Duodenal mucosa (tissue), 2 donors: ENCODE results near the gene ACTG1.

Source experiments
- H3K27ac ChIP-seq: one replicate; pipeline ENCODE4 v1.7.0; 2013; ENCODE audit warnings: low read depth, low read length
- H3K27me3 ChIP-seq, 2 donors: one replicate each; pipeline ENCODE4 v1.7.0; 2013; ENCODE audit warnings: low read length in 2 of 2, control low read depth in 1 of 2; ENCODE audit not compliant: insufficient read depth in 2 of 2, control insufficient read depth in 1 of 2
- H3K36me3 ChIP-seq, 2 donors: one replicate each; pipeline ENCODE4 v1.7.0; 2013; ENCODE audit warnings: low read length in 2 of 2, control low read depth in 1 of 2; ENCODE audit not compliant: insufficient read depth in 2 of 2, control insufficient read depth in 1 of 2
- H3K4me1 ChIP-seq, 2 donors: one replicate each; pipeline ENCODE4 v1.7.0; 2013; ENCODE audit warnings: low read length in 2 of 2, control low read depth in 1 of 2; ENCODE audit not compliant: insufficient read depth in 2 of 2, control insufficient read depth in 1 of 2
- H3K4me3 ChIP-seq, 2 donors: one replicate each; pipeline ENCODE4 v1.7.0; 2013; ENCODE audit warnings: low read length in 2 of 2, low read depth in 1 of 2
- H3K9ac ChIP-seq, 2 donors: one replicate each; pipeline ENCODE4 v1.7.0; 2013; ENCODE audit warnings: low read length in 2 of 2, low read depth in 1 of 2
- H3K9me3 ChIP-seq, 2 donors: one replicate each; pipeline ENCODE4 v1.7.0; 2013; ENCODE audit warnings: low read length in 2 of 2, control low read depth in 1 of 2; ENCODE audit not compliant: control insufficient read depth in 1 of 2

The ACTG1 gene

GRCh38 chr17:81509972-81510784, 2.4 kb downstream of the ACTG1 start:
- Histone ChIP-seq H3K9me3 (no peaks in the 10 kb centered on the region), H3K36me3 (peaks cover 34 to 36% of the 10 kb centered on the region in 2 donors), H3K9ac (peak overlapping the region; percentile 82 to 99), H3K27ac (peak overlapping the region; percentile 11), H3K4me1 (peaks cover 13 to 26% of the 10 kb centered on the region in 2 donors), H3K4me3 (peak overlapping the region; percentile 82 to 93), H3K27me3 (no peaks in the 10 kb centered on the region)

DNA sequence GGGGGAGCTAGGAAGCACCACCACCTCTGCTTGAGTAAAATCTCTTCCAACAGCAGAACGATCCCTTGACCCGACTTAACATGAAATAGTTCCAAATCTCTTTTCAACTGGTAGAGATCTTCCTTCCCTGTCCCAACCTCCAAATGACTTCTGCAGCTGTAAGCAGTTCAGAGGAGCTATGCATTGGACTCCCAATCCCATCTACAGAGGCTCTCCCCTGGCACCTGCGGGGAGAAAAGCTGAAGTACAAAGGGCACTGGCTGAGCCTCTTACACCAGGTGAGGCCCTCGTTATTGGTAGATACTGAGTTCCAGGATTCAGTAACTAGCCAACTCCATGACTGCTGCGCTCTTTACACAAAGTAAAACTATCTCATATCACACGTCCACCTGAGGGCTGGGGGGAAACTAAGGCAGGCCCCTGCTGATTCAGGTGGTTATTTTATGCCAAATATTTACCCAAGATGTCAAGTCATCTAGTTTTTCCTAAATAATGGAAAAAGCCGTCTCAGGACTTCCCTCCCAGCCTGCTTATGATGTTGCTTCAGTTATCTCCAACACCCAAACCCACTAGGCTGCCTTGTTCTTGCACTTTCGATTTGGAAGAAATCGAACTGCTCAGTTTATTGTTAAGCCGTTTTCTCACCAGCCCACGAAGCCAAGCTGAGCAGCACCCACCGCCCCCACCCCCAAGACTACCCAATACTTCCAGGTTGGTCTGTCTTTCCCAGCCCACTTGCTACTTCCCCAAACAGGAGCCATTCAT, 3.2 kb downstream of the ACTG1 start:
- peaks cover 13 to 26% of the 10 kb centered on the region in 2 donors for H3K4me1 ChIP-seq

DNA sequence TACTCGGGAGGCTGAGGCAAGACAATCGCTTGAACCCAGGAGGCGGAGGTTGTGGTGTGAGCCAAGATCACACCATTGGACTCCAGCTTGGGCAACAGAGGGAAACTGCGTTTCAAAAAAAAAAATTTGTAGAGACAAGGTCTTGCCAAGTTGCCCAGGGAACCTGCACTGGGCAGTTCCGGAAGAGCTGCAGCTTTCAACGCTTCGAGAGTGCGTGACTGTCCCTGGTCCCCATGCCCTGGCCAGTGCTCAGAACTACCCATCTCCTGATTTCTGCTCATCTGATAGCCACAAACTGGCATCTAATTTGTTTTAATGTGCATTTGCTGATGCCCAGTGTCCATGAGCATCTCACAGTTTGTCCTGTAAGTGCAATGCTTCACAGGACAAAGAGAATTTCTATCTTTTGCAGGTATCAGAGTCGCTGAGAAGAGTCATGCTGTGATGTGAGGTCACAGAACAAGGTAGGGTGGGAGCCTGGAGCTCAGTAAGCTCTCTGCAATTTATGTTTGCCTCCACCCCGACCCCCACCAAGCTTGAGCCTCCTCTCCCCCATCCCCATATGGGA, 3.9 kb downstream of the ACTG1 start:
- Histone ChIP-seq H3K9me3 (no peaks in the 10 kb centered on the region), H3K4me3 (peak overlapping the region; percentile 82 to 93), H3K36me3 (peaks cover 34 to 36% of the 10 kb centered on the region in 2 donors), H3K27me3 (no peaks in the 10 kb centered on the region), H3K27ac (no peak overlapping the region), H3K4me1 (peaks cover 13 to 26% of the 10 kb centered on the region in 2 donors), H3K9ac (peak overlapping the region; percentile 82 to 99)

More for the DNA sequence above, 3.2 kb downstream of the ACTG1 start:
- Histone ChIP-seq H3K27me3 (no peaks in the 10 kb centered on the region), H3K27ac (peak overlapping the region; percentile 11), H3K36me3 (peaks cover 34 to 36% of the 10 kb centered on the region in 2 donors), H3K9ac (peak overlapping the region; percentile 82 to 99), H3K4me3 (peak overlapping the region; percentile 82 to 93), H3K9me3 (no peaks in the 10 kb centered on the region)

GRCh38 chr17:81503619-81504018, 9.0 kb downstream of the ACTG1 start:
- Histone ChIP-seq H3K27ac (no peak overlapping the region), H3K9me3 (no peaks in the 10 kb centered on the region), H3K4me3 (no peak overlapping the region), H3K4me1 (peaks cover 0 to 1% of the 10 kb centered on the region in 2 donors), H3K27me3 (no peaks in the 10 kb centered on the region), H3K36me3 (peaks cover 1 to 2% of the 10 kb centered on the region in 2 donors), H3K9ac (no peak overlapping the region)

- Histone ChIP-seq H3K27ac (no peak overlapping the region), H3K4me3 (no peak overlapping the region), H3K9me3 (no peaks in the 10 kb centered on the region), H3K36me3 (no peaks in the 10 kb centered on the region), H3K4me1 (no peaks in the 10 kb centered on the region), H3K9ac (no peak overlapping the region), H3K27me3 (no peaks in the 10 kb centered on the region)
These were observed 10.1 kb downstream of the ACTG1 start for GRCh38 chr17:81502471-81503017.

- no peak overlapping the region for H3K4me3 ChIP-seq
- H3K27ac ChIP-seq: no peak overlapping the region
- H3K36me3 ChIP-seq: no peaks in the 10 kb centered on the region
- no peaks in the 10 kb centered on the region for H3K9me3 ChIP-seq
- no peak overlapping the region for H3K9ac ChIP-seq
- H3K4me1 ChIP-seq: no peaks in the 10 kb centered on the region
- H3K27me3 ChIP-seq: no peaks in the 10 kb centered on the region
These were observed 12.6 kb downstream of the ACTG1 start for GRCh38 chr17:81500047-81500446.

GRCh38 chr17:81499601-81499970, 13.0 kb downstream of the ACTG1 start:
- no peaks in the 10 kb centered on the region for H3K4me1 ChIP-seq
- no peak overlapping the region for H3K9ac ChIP-seq
- no peaks in the 10 kb centered on the region for H3K27me3 ChIP-seq
- no peak overlapping the region for H3K4me3 ChIP-seq
- H3K9me3 ChIP-seq: no peaks in the 10 kb centered on the region
- H3K36me3 ChIP-seq: no peaks in the 10 kb centered on the region
- H3K27ac ChIP-seq: no peak overlapping the region

GRCh38 chr17:81498953-81499600, 13.5 kb downstream of the ACTG1 start:
- no peak overlapping the region for H3K27ac ChIP-seq
- no peaks in the 10 kb centered on the region for H3K4me1 ChIP-seq
- H3K4me3 ChIP-seq: no peak overlapping the region
- H3K9me3 ChIP-seq: no peaks in the 10 kb centered on the region
- H3K36me3 ChIP-seq: no peaks in the 10 kb centered on the region
- H3K27me3 ChIP-seq: no peaks in the 10 kb centered on the region
- no peak overlapping the region for H3K9ac ChIP-seq

GRCh38 chr17:81494626-81495377, 17.8 kb downstream of the ACTG1 start:
- Histone ChIP-seq H3K4me3 (no peak overlapping the region), H3K9me3 (no peaks in the 10 kb centered on the region), H3K27ac (no peak overlapping the region), H3K9ac (no peak overlapping the region), H3K27me3 (peaks cover 0 to 2% of the 10 kb centered on the region in 2 donors), H3K4me1 (peaks cover 0 to 10% of the 10 kb centered on the region in 2 donors), H3K36me3 (no peaks in the 10 kb centered on the region)
